ENCODE measurements around the gene NTM. TPM values are rescaled to one million over a fixed set of nuclear protein-coding genes. Genes with fewer than 3 reads are reported as not detected.

Gene NTM
- total and polyA plus RNA-seq, 2 donors (not counting 3 experiments of a cell fraction or from before 2014, with no cell fraction given) = 1.00 to 1.1 TPM

DNA sequence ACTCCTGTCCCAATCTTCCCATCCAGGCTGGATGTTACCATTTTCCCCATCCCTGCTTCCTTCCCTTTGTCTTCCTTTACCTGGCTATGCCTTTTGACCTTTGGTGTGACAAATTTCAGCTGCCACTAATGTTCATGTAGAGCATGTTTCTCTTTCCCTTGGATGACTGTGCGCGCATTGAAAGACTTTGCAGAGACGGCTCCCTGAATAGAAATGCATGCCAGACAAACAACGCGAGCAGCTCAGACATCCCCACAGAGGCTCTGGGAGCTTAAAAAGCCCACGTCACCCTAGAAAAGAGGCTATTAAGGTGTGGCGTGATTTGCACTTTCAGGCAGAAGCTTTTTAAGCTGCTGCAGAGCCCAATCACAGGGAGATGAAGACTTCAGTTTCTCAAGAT, 202.0 kb downstream of the NTM start:
- Histone ChIP-seq H3K4me3 (replicated peaks in 1 of 3; ENCODE audit: insufficient read depth in 1 of 3, low read depth in 1 of 3, low read length in 3 of 3) (no peak overlapping the region), H3K9ac (replicated peaks; ENCODE audit: extremely low read depth, insufficient read depth, low read length) (no peak overlapping the region), H3K4me1 (ENCODE audit: control insufficient read depth, extremely low read depth, insufficient read depth, low read length) (no peaks in the 10 kb centered on the region), H3K27me3 (ENCODE audit: control insufficient read depth in 2 of 2, insufficient read depth in 2 of 2, low read length in 2 of 2) (no peaks in the 10 kb centered on the region), H3K79me2 (ENCODE audit: control insufficient read depth, insufficient read depth, low read length) (no peaks in the 10 kb centered on the region), H3K27ac (ENCODE audit: insufficient read depth, low read depth, low read length) (no peak overlapping the region), H3K4me2 (ENCODE audit: insufficient read depth, low read length) (no peak overlapping the region), H3K9me1 (replicated peaks; ENCODE audit: control insufficient read depth, extremely low read depth, insufficient read depth, low read length) (no peaks in the 10 kb centered on the region), H2AFZ (ENCODE audit: low read depth, low read length) (no peak overlapping the region), H3K9me3 (replicated peaks; ENCODE audit: control insufficient read depth, insufficient read depth, low read length) (no peaks in the 10 kb centered on the region), H4K20me1 (replicated peaks; ENCODE audit: control insufficient read depth, extremely low read depth, insufficient read depth, low read length) (no peaks in the 10 kb centered on the region), H3K36me3 (ENCODE audit: control insufficient read depth in 2 of 2, extremely low read depth in 1 of 2, insufficient read depth in 2 of 2, low read length in 2 of 2) (no peaks in the 10 kb centered on the region)
- ChIA-PET CTCF (no interaction called here), POLR2A (no interaction called here)
- dilution Hi-C loops (cut with MboI; ENCODE audit: extremely low pct_ligation_motif_present, low sequenced_read_pairs) = no loop called here
- intact Hi-C loops (cut with micrococcal nuclease) = no loop called here
- DNase-seq (ENCODE audit: low read depth, low spot score) (no peak), FAIRE-seq (no peak)
- no TSS peak for BruUV-seq (replicated peaks)
- TF ChIP-seq GATA2 (IDR thresholded peaks at IDR 0.05; ENCODE audit: insufficient read depth, insufficient read length, low read depth, low read length) (no peak), POLR2AphosphoS5 (IDR thresholded peaks at IDR 0.05; ENCODE audit: insufficient read depth, low read depth, low read length) (no peak), MYC (IDR thresholded peaks at IDR 0.05; ENCODE audit: low read depth, low read length) (no peak)
- TF ChIP-seq, protein P1, sequence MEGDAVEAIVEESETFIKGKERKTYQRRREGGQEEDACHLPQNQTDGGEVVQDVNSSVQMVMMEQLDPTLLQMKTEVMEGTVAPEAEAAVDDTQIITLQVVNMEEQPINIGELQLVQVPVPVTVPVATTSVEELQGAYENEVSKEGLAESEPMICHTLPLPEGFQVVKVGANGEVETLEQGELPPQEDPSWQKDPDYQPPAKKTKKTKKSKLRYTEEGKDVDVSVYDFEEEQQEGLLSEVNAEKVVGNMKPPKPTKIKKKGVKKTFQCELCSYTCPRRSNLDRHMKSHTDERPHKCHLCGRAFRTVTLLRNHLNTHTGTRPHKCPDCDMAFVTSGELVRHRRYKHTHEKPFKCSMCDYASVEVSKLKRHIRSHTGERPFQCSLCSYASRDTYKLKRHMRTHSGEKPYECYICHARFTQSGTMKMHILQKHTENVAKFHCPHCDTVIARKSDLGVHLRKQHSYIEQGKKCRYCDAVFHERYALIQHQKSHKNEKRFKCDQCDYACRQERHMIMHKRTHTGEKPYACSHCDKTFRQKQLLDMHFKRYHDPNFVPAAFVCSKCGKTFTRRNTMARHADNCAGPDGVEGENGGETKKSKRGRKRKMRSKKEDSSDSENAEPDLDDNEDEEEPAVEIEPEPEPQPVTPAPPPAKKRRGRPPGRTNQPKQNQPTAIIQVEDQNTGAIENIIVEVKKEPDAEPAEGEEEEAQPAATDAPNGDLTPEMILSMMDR (IDR thresholded peaks at IDR 0.05; ENCODE audit: extremely low read depth in 1 of 2, insufficient read depth in 1 of 2, low read depth in 1 of 2, low read length in 2 of 2) = no peak
- TF ChIP-seq, protein P2, sequence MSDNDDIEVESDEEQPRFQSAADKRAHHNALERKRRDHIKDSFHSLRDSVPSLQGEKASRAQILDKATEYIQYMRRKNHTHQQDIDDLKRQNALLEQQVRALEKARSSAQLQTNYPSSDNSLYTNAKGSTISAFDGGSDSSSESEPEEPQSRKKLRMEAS (IDR thresholded peaks at IDR 0.05; ENCODE audit: insufficient read depth, insufficient read length) = no peak

DNA sequence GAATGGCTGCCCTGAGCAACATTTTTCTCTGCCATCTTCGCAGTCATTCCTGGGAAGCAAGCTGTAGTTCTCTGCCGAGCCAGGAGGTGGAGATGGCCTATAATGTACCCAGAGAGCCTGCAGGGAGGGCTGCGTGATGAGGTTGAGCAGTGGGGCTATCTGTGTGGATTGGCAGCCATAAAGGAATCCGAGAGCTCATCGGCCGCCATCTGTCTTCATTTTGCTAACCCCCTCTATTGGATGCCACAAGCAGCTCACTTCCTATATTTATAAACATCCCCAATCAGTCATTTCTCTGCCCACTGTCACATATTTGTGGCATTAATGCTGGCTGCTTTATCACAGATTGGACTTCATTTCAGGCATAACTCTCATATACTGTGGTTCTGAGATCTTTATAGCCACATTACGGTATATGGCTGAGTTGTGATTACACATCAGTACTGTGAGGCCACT, 209.5 kb downstream of the NTM start:
- FAIRE-seq (no peak), DNase-seq (ENCODE audit: low read depth, low spot score) (no peak)
- Histone ChIP-seq H3K4me1 (ENCODE audit: control insufficient read depth, extremely low read depth, insufficient read depth, low read length) (no peaks in the 10 kb centered on the region), H3K27ac (ENCODE audit: insufficient read depth, low read depth, low read length) (no peak overlapping the region), H3K9ac (replicated peaks; ENCODE audit: extremely low read depth, insufficient read depth, low read length) (no peak overlapping the region), H3K36me3 (ENCODE audit: control insufficient read depth in 2 of 2, extremely low read depth in 1 of 2, insufficient read depth in 2 of 2, low read length in 2 of 2) (no peaks in the 10 kb centered on the region), H4K20me1 (replicated peaks; ENCODE audit: control insufficient read depth, extremely low read depth, insufficient read depth, low read length) (no peaks in the 10 kb centered on the region), H3K9me3 (replicated peaks; ENCODE audit: control insufficient read depth, insufficient read depth, low read length) (no peaks in the 10 kb centered on the region), H3K79me2 (ENCODE audit: control insufficient read depth, insufficient read depth, low read length) (no peaks in the 10 kb centered on the region), H3K27me3 (ENCODE audit: control insufficient read depth in 2 of 2, insufficient read depth in 2 of 2, low read length in 2 of 2) (no peaks in the 10 kb centered on the region), H3K4me2 (ENCODE audit: insufficient read depth, low read length) (no peak overlapping the region), H3K4me3 (replicated peaks in 1 of 3; ENCODE audit: insufficient read depth in 1 of 3, low read depth in 1 of 3, low read length in 3 of 3) (no peak overlapping the region), H2AFZ (ENCODE audit: low read depth, low read length) (no peak overlapping the region), H3K9me1 (replicated peaks; ENCODE audit: control insufficient read depth, extremely low read depth, insufficient read depth, low read length) (no peaks in the 10 kb centered on the region)
- intact Hi-C loops (cut with micrococcal nuclease) (loop anchor here (5.0 kb wide), 1 partner anchor 92 kb away; no protein-coding TSS in a partner anchor), dilution Hi-C loops (cut with MboI; ENCODE audit: extremely low pct_ligation_motif_present, low sequenced_read_pairs) (no loop called here)
- TF ChIP-seq POLR2A (IDR thresholded peaks at IDR 0.05; ENCODE audit: low read depth, low read length) = no peak
- ChIA-PET POLR2A (no interaction called here), CTCF (interaction anchor here (0.9 kb wide), 1 partner anchor 94 kb away, joined by 3 read pairs; no protein-coding TSS in a partner anchor)
- BruUV-seq (replicated peaks) = no TSS peak

All from endothelial cell of umbilical vein (primary cell).